NK-92 treated with Interleukin-12 subunit alpha and Interleukin-12 subunit beta, amount 100 ng/mL, for 24 hours (cell line): Measurements from ENCODE around the gene UBL4A.

Source experiments
- DNase-seq: peaks from one replicate; lab custom pipeline; 2025; lab: John Stamatoyannopoulos, UW

The UBL4A gene

GRCh38 chrX:154481911-154482601, 4.4 kb downstream of the UBL4A start:
- DNase-seq, result no peak

DNA sequence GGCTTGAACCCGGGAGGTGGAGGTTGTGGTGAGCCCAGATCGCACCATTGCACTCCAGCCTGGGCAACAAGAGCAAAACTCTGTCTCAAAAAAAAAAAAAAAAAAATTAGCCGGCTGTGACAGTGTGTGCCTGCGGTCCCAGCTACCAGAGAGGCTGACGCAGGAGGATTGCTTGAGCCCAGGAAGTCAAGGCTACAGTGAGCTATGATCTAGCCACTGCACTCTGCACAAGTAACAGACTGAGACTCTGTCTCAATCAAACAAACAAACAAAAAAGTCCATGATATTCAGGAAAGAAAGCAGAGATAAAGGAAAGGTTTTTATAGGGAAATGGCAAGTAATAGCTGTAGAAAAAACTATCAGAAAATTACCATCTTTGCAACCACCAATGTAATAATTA, 5.2 kb downstream of the UBL4A start:
- DNase-seq, result no peak

- peak; percentile 89 for DNase-seq
Measured at GRCh38 chrX:154478728-154479622, 7.4 kb downstream of the UBL4A start, which contains the start of gene LAGE3. Gene LAGE3, minus strand, starts transcription at chrX:154479281. Its CDS starts 366 bp downstream, at chrX:154478915.

GRCh38 chrX:154477891-154478477, 8.4 kb downstream of the UBL4A start:
- no peak for DNase-seq

DNA sequence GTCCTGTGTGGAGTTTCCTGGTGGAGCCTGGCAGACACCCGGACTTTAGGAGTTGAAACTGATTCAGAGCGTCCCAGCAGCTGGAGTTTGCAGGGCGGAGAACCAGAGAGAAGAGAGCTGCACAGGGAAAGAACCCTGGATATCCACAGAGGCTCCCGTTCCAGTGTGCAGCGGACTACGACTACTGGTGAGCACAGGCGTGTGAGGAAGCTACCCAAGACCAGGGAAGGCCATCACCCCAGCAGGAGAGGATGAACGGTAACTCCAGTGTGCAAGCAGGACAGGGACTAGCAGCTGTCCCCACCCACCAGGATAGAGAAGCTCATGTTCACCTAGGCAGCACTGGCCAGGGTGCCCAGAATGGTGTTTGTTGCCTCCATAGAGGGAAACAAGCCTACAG, 9.6 kb downstream of the UBL4A start:
- no peak for DNase-seq

DNA sequence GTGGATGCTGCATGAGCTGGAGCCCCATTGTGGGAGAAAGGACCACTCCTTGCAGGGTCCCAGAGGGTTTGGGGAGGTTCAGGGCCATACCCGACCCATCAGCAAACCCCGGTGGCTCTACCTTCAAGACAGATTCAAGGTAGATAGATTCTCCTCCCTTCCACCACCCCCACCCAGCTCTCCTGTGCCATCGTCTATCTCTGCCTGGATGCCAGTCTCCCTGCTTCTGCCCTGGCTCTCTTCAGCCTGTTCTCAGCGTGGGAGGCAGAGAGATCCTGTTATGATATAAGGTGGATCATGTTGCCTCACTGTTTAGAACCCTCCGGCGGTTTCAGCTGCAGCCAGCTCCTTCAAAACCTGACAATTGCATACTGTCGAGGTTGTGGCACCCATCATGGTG, 12.7 kb downstream of the UBL4A start:
- DNase-seq, result no peak

DNA sequence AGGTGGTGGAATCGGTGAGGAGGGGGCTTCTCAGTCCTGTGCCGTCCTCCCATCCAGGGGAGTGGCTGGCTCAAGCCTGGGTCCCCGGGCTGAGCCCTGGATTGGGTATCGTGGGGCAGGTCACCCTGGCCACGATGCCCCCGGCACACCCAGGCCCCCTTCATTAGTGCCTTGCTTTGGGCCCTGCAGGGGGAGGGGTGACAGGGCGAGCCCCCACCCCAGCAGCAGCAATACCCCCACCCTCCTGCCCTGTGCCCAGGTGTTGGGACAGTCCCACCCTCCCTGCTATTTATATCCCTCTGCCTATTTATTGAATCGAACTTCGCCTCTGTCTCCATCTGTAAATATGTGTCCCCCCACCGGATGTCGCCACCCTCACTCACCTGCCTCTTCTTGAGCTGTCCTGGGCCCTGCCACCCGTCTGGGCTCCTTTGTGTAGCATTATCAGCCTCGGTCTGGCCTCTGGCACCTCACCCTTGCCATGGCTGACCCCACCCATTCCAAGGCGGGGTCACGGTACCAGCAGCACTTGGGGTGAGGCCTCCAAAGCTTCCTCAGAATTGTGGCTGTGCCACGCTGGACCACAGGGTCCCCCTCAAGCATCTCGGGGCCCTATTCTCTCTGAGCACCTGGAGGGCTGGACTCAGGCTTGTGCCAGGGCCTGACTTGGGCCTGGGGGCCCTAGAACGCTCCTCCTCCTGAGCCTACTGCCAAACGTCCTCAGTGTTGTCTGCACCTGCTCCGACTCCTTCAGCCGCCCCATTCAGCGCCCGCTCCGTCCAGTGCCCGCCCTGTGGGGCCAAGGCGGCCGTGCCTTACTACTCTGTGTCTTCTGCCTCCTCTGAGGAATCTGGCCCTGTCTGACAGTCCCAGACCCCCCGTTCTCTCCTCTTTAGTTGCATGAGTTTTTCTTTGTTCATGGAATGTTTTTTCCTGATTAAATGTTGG, 13.5 kb downstream of the UBL4A start:
- DNase-seq, result no peak

DNA sequence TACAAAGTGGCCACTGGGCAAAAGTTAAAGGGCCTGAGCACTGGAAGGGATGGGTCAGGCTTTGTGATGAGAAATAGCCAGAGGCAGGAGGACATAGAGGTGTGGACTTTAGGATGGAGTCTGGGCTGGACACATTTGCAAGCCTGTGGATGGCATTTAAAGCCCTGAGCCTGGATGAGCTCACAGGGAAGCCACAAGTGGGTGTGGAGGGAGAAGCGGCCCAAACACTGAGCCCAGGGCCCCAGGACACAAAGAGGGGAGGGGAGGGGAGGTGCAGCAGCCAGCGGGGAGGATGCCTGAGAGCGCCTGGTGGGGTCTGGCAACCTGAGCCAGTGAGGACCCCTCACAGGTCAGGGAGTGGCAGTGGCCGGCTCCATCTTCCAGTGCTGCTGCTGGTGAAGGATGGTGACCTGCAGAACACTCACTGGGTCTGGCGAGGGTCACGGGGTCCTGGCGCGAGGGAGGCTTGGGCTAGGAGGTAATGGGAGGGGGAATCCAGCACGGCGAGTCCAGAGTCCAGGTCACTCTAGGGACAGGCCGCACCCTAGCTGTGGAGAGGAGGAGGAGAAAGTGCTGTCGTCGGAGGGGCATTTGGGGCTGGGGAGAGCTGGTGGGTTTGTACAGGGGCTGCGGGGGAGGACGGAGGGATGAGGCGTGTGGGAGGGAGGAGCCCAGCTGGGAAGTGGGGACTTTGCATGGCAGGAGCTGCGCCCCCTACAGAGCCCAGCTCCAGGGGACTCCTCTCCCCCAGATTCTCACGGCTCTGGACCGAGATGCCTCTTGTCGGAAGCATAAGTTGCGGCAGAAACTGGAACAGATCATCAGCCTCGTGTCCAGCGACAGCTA, 14.4 kb downstream of the UBL4A start:
- no peak for DNase-seq

- DNase-seq, result no peak
Measured at GRCh38 chrX:154470914-154471568, 15.4 kb downstream of the UBL4A start.

DNA sequence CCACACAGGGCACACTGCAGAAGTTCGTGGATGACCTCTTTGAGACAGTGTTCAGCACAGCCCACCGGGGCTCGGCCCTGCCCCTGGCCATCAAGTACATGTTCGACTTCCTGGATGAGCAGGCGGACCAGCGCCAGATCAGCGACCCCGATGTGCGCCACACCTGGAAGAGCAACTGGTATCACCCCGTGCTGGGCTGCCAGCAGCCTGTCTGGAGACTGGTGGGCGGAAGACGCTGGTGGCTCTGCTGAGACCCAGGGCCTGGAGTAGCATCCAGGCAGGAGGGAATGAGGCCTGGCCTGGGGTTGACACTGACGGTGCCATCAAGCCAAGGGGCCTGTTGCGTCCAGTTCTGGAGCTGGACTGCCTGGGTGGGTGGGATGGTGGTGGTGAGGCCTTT, 16.0 kb downstream of the UBL4A start:
- no peak for DNase-seq

DNA sequence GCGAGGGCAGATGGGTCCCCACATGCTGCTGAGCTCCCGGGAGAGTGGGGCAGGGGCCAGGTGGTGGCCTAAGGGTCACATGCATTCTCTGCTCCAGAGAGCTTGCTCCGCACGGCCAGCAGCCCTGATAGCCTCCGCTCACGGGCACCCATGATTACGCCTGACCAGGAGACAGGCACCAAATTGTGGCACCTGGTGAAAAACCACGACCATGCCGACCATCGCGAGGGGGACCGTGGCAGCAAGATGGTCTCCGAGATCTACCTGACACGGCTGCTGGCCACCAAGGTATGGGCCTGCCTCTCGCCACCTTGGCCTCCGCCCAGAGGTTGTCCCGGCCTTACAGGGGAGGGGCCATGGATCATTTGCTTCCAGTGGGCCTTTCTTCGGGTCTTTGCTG, 16.5 kb downstream of the UBL4A start:
- DNase-seq, result no peak

DNA sequence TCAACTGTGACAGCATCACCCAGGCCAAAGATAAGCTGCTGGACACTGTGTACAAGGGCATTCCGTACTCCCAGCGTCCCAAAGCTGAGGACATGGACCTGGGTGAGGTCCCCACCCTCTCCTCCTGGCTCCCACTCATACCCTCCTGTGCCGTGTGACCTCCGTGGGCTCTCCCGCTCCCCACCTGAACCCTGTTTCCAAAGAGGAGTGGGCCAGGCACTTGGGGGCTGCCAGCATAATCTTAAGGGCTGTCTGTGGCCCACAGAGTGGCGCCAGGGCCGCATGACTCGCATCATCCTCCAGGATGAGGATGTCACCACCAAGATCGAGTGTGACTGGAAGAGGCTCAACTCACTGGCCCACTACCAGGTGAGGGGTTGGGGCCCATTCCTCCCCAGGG, 17.3 kb downstream of the UBL4A start:
- DNase-seq, result no peak

DNA sequence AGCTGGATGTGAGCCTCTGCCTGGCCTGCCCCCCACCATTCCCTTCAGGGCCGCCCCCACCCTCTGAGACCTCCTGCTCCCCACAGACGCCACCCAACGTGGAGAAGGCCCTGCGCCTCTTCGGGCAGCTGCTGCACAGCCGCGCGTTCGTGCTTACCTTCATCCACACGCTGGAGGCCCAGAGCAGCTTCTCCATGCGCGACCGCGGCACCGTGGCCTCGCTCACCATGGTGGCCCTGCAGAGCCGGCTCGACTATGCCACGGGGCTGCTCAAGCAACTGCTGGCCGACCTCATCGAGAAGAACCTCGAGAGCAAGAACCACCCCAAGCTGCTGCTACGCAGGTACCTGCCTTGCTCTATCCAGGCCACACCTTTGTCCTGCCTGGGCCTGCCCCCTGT, 18.2 kb downstream of the UBL4A start:
- DNase-seq, result no peak

DNA sequence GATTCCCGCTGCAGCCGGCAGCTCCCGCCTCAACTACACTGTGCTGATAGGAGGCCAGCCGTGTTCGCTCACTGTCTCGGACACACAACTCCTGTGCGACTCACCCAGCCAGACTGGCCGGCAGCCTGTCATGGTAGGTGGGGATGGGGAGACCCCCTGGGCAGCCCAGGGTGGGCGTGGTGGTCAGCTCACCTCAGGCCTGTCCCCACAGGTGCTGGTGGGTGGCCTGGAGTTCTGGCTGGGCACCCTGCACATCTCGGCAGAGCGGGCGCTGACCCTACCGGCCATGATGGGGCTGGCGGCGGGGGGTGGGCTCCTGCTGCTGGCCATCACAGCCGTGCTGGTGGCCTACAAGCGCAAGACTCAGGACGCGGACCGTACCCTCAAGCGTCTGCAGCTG, 18.9 kb downstream of the UBL4A start:
- no peak for DNase-seq

GRCh38 chrX:154466907-154467306, 19.5 kb downstream of the UBL4A start:
- DNase-seq, result no peak

- DNase-seq, result no peak
Measured at GRCh38 chrX:154466036-154466435, 20.4 kb downstream of the UBL4A start.

DNA sequence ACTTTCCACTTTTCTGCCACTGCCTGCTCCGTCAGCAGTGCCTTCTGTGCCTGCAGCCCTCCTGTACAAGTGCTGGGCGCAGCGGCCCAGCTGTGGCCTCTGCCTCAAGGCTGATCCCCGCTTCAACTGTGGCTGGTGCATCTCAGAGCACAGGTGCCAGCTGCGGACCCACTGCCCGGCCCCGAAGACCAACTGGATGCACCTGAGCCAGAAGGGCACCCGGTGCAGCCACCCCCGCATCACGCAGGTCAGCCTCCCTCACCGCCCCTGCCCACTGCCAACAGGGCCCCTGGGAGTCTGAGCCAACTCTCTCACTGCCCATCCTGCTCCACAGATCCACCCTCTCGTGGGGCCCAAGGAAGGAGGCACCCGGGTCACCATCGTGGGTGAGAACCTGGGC, 20.8 kb downstream of the UBL4A start:
- no peak for DNase-seq

GRCh38 chrX:154464806-154465365, 21.5 kb downstream of the UBL4A start:
- DNase-seq, result no peak

- no peak for DNase-seq
Measured at GRCh38 chrX:154463611-154464220, 22.7 kb downstream of the UBL4A start.

GRCh38 chrX:154462396-154462795, 24.0 kb downstream of the UBL4A start:
- DNase-seq, result no peak
